ENCODE results near the gene NEK6.

DNA sequence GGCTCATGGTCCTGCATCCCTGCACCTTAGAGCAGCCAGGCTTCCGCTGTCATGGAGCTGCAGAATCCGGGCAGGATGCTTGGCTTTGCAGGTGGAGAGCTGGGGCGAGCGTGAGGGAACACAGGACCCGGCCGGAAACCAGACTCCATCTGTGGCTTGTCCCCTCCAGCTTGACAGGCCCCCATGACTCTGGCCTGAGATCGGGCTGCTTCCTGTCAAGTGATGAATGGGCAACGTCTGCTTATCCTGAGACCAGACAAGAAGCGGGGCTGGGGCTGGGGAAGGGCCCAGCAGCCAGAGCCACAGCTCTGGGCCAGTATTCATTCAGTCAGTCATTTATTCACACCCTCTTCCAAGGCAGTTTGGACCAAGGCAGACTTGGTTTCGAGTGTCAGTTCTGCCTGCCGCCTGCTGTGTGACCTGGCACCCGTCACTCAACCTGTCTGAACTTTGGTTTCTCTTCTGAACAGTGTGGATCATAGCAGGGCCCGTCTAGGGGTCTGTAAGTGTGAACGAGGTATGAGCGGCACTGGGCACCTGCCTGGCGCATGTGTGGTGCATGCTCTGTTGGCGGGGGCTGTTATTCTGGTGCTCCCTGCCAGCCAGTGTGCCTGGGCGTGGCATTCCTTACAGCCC, 37.5 kb downstream of the NEK6 start:
- TF ChIP-seq, protein P1, sequence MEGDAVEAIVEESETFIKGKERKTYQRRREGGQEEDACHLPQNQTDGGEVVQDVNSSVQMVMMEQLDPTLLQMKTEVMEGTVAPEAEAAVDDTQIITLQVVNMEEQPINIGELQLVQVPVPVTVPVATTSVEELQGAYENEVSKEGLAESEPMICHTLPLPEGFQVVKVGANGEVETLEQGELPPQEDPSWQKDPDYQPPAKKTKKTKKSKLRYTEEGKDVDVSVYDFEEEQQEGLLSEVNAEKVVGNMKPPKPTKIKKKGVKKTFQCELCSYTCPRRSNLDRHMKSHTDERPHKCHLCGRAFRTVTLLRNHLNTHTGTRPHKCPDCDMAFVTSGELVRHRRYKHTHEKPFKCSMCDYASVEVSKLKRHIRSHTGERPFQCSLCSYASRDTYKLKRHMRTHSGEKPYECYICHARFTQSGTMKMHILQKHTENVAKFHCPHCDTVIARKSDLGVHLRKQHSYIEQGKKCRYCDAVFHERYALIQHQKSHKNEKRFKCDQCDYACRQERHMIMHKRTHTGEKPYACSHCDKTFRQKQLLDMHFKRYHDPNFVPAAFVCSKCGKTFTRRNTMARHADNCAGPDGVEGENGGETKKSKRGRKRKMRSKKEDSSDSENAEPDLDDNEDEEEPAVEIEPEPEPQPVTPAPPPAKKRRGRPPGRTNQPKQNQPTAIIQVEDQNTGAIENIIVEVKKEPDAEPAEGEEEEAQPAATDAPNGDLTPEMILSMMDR (conservative IDR thresholded peaks at IDR 0.05): no peak
- no peak for TF ChIP-seq ZFX (IDR thresholded peaks at IDR 0.05)

All from C4-2B (cell line).